B cell (primary cell): ENCODE measurements around the gene CLEC11A.

Experiments used
- EZH2 ChIP-seq: IDR thresholded peaks from 2 replicates; pipeline ENCODE4 v1.6.1; 2012; ENCODE audit warnings: borderline replicate concordance, low read depth, mild to moderate bottlenecking, moderate library complexity, low read length; ENCODE audit not compliant: insufficient read depth, poor library complexity, severe bottlenecking
- TF ChIP-seq, protein P1 (sequence below): fragments of 200-600 bp; IDR thresholded peaks from one replicate; pipeline ENCODE4 v1.8.0; 2022; ENCODE audit warnings: antibody characterized with exemption, mild to moderate bottlenecking

- TF ChIP-seq, protein P1, sequence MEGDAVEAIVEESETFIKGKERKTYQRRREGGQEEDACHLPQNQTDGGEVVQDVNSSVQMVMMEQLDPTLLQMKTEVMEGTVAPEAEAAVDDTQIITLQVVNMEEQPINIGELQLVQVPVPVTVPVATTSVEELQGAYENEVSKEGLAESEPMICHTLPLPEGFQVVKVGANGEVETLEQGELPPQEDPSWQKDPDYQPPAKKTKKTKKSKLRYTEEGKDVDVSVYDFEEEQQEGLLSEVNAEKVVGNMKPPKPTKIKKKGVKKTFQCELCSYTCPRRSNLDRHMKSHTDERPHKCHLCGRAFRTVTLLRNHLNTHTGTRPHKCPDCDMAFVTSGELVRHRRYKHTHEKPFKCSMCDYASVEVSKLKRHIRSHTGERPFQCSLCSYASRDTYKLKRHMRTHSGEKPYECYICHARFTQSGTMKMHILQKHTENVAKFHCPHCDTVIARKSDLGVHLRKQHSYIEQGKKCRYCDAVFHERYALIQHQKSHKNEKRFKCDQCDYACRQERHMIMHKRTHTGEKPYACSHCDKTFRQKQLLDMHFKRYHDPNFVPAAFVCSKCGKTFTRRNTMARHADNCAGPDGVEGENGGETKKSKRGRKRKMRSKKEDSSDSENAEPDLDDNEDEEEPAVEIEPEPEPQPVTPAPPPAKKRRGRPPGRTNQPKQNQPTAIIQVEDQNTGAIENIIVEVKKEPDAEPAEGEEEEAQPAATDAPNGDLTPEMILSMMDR = no peak
- no peak for TF ChIP-seq EZH2
These were observed 2.2 kb downstream of the CLEC11A start for GRCh38 chr19:50725218-50725910.
